Aorta (tissue), 5 donors: ENCODE data around the gene RHOU. TPM values are rescaled to one million over a fixed set of nuclear protein-coding genes. Genes with fewer than 3 reads are reported as not detected.
"Not testable (repeated sequence)": the region's sequence is repeated elsewhere in the genome, so short reads cannot be mapped to it uniquely, and the experiment has no call there.

Source experiments
- ATAC-seq: fragments of 200-7000 bp; cut with Tn5 transposase; one replicate; pipeline ENCODE4 v1.9.1; 2022; ENCODE audit warnings: moderate library complexity; ENCODE audit not compliant: low FRiP score
- DNase-seq, 2 donors: peaks; one replicate each; pipeline ENCODE4 v3.0.0-alpha.2; 2020
- H3K27ac ChIP-seq, 2 donors: one replicate each; pipeline ENCODE4 v1.5.1; 2013; ENCODE audit warnings: low read length in 2 of 2, mild to moderate bottlenecking in 2 of 2, moderate library complexity in 2 of 2, control low read depth in 1 of 2, inconsistent platforms in 1 of 2, low read depth in 1 of 2
- H3K27me3 ChIP-seq, 2 donors: one replicate each; pipeline ENCODE4 v1.6.1; 2013; ENCODE audit warnings: control low read depth in 1 of 2, low read length in 1 of 2, mild to moderate bottlenecking in 1 of 2, moderate library complexity in 1 of 2; ENCODE audit not compliant: insufficient read depth in 2 of 2, control insufficient read depth in 1 of 2
- H3K36me3 ChIP-seq, 2 donors: one replicate each; pipeline ENCODE4 v1.6.1; 2013; ENCODE audit warnings: control low read depth in 1 of 2, low read length in 1 of 2, mild to moderate bottlenecking in 1 of 2; ENCODE audit not compliant: insufficient read depth in 2 of 2, control insufficient read depth in 1 of 2
- H3K4me1 ChIP-seq, 2 donors: one replicate each; pipeline ENCODE4 v1.6.1; 2013; ENCODE audit warnings: low read length in 2 of 2, control low read depth in 1 of 2, mild to moderate bottlenecking in 1 of 2, moderate library complexity in 1 of 2; ENCODE audit not compliant: insufficient read depth in 2 of 2, control insufficient read depth in 1 of 2
- H3K4me3 ChIP-seq, 2 donors: one replicate each; pipeline ENCODE4 v1.5.1; 2013; ENCODE audit warnings: low read length in 2 of 2, control low read depth in 1 of 2, mild to moderate bottlenecking in 1 of 2
- H3K9me3 ChIP-seq: one replicate; pipeline ENCODE4 v1.6.1; 2013; ENCODE audit warnings: mild to moderate bottlenecking, low read length; ENCODE audit not compliant: control insufficient read depth
- WGBS, 2 donors: extraction: QIAGEN DNeasy Blood & Tissue Kit; methylation state at CpG; one replicate each; pipeline ENCODE4 v1.1.7; 2013; 5-methylcytosine and 5-hydroxymethylcytosine counted together
- intact Hi-C, 2 donors: fragments of 100-400 bp; cut with DNase I; formaldehyde crosslinking; loops; one replicate each; pipeline versions ENCODE4 v1.14.2 to v1.15.0; 2022
- long read RNA-seq, 2 donors: library from polyadenylated mRNA; unstranded; transcript quantifications; one replicate each; pipeline ENCODE4 v2.0.0, GENCODE V29; 2020 to 2021
- polyA plus RNA-seq, 2 donors: library from polyadenylated mRNA; stranded (reverse); fragments of 200-250 nt; gene quantifications; one replicate each; pipeline ENCODE4 v1.2.3, GENCODE V29; 2013
- total RNA-seq, 2 donors: library from RNA; stranded (reverse); fragmentation: NEBNext Ultra II Directional; extraction: Animal tissue kit (Norgen Biotek cat#: 25700); gene quantifications; one replicate each; pipeline ENCODE4 v1.2.1, GENCODE V29; 2021
- donor health status: healthy with polysubstance abuse.
- donor health status: Bipolar disorder and iron deficiency.
- donor health status: DM: no; HTN: no; CAD: no.
- donor health status: DM: no; HTN: no; CAD: no.
- donor health status: DM: yes; HTN: yes; CAD: no.

Gene RHOU
- total RNA-seq = 10 to 100 TPM; 30.3 to 32.5 TPM
- 10 to 100 TPM; 15.4 to 37.3 TPM for polyA plus RNA-seq
- long read RNA-seq, donor 1, full-length matches to known transcripts = 43 of 56 reads
- long read RNA-seq, donor 1, partial matches to known transcripts = 0 of 56 reads
- long read RNA-seq, donor 1, other reads (novel, unspliced or antisense) = 13 of 56 reads
- long read RNA-seq, donor 2, full-length matches to known transcripts = 36 of 50 reads
- long read RNA-seq, donor 2, partial matches to known transcripts = 0 of 50 reads
- long read RNA-seq, donor 2, other reads (novel, unspliced or antisense) = 14 of 50 reads

DNA sequence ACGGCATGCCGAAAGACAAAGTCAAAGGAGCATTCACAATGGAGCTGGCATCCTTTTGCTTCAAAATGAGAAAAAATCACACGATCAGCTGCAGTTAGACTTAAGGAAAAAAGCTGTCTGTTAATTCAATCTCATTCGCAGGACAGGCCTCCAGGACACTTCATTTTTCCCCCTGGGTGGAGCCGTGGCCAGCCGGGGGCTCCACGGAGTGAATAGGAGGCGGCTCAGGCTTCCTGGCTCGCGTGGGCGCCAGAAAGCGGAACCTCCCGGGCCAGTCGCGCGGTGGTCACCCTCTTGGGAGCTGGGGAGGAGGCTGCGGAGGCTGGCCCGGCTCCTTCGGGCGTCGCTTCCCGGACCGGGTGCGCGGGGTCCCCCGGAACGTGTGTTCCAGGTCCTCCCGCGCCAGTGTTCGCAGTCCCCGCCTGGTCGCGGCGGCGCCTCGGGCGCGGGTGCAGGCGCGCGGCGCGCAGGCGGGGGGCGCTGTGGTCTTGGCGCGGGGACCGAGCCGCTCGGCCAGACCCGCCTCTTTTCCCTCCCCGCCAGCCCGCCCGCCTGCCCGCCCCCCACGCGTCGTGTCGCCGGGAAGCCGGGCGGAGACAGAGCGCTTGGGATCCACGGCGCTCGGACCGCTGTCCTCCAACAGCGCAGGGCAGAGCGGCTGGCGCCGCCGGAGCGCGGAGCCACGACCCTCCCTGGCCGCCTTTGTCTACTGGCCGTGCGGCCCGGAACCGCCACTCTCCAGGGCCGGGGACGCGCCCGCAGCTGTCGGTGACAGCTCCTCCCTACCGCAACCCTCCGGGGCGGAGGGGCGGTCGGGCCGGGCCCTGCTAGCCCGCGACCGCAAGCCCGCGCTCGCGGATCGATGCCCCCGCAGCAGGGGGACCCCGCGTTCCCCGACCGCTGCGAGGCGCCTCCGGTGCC, at the start of gene RHOU:
TSS of gene RHOU (plus strand) at position 599 of the 921 bp plus-strand sequence. CDS start at position 863, 264 bp downstream.
- Histone ChIP-seq H3K27me3 (no peaks in the 10 kb centered on the region), H3K4me1 (peaks cover 0 to 5% of the 10 kb centered on the region in 2 donors), H3K9me3 (no peaks in the 10 kb centered on the region), H3K27ac (peak within 1 kb of the TSS; percentile 79 to 95), H3K4me3 (peak within 1 kb of the TSS; percentile 85 to 98), H3K36me3 (no peaks in the 10 kb centered on the region)
- ATAC-seq = peak; percentile 94
- WGBS, 2 donors = 0 to 1% methylated on average over 88 to 107 of the region's 107 CpGs
- intact Hi-C loops = loop anchor here (1.0 to 5.0 kb wide), 9 partner anchors 38 to 492 kb away; no protein-coding TSS in a partner anchor
- peak; percentile 90 to 94 for DNase-seq

- 96 to 97% methylated on average over 6 of the region's 6 CpGs for WGBS, 2 donors
- DNase-seq = no peak
- ATAC-seq = no peak
- intact Hi-C loops = no loop called here
- Histone ChIP-seq H3K36me3 (no peaks in the 10 kb centered on the region), H3K4me3 (no peak overlapping the region), H3K9me3 (no peaks in the 10 kb centered on the region), H3K27ac (no peak overlapping the region), H3K4me1 (no peaks in the 10 kb centered on the region), H3K27me3 (no peaks in the 10 kb centered on the region)
Observed at GRCh38 chr1:228687587-228687986, 47.7 kb upstream of the RHOU start.

GRCh38 chr1:228689255-228689654, 46.0 kb upstream of the RHOU start:
- H3K27me3 ChIP-seq = no peaks in the 10 kb centered on the region
- DNase-seq (no peak), ATAC-seq (no peak)
- intact Hi-C loops = no loop called here
- WGBS, 2 donors = 90 to 93% methylated on average over 4 of the region's 4 CpGs
- no peak overlapping the region for H3K27ac ChIP-seq
- no peaks in the 10 kb centered on the region for H3K4me1 ChIP-seq
- no peaks in the 10 kb centered on the region for H3K9me3 ChIP-seq
- no peak overlapping the region for H3K4me3 ChIP-seq
- H3K36me3 ChIP-seq = no peaks in the 10 kb centered on the region

GRCh38 chr1:228691211-228691610, 44.1 kb upstream of the RHOU start:
- no peaks in the 10 kb centered on the region for H3K27me3 ChIP-seq
- no peaks in the 10 kb centered on the region for H3K9me3 ChIP-seq
- H3K4me3 ChIP-seq = no peak overlapping the region
- intact Hi-C loops = no loop called here
- no peaks in the 10 kb centered on the region for H3K36me3 ChIP-seq
- 85 to 88% methylated on average over 2 of the region's 2 CpGs for WGBS, 2 donors
- ATAC-seq (no peak), DNase-seq (no peak)
- H3K27ac ChIP-seq = no peak overlapping the region
- no peaks in the 10 kb centered on the region for H3K4me1 ChIP-seq

GRCh38 chr1:228691926-228692325, 43.4 kb upstream of the RHOU start:
- intact Hi-C loops = no loop called here
- DNase-seq = no peak
- WGBS, 2 donors = 34 to 35% methylated on average over 1 of the region's 1 CpG
- Histone ChIP-seq H3K27ac (no peak overlapping the region), H3K27me3 (no peaks in the 10 kb centered on the region), H3K4me1 (no peaks in the 10 kb centered on the region), H3K36me3 (no peaks in the 10 kb centered on the region), H3K9me3 (no peaks in the 10 kb centered on the region), H3K4me3 (no peak overlapping the region)
- no peak for ATAC-seq

DNA sequence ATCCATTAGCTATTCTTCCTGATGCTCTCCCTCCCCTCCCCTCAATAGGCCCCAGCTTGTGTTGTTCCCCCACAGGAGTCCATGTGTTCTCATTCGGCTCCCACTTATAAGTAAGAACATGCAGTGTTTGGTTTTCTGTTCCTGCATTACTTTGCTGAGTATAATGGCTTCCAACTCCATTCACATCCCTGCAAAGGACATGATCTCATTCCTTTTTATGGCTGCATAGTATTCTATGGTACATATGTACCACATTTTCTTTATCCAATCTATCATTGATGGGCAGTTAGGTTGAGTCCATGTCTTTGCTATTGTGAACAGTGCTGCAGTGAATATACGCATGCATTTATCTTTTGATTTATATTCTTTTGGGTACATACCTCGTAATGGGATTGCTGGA, 40.8 kb upstream of the RHOU start:
- H3K27ac ChIP-seq, H3K27me3 ChIP-seq, ATAC-seq, intact Hi-C loops, H3K4me1 ChIP-seq, H3K4me3 ChIP-seq, H3K36me3 ChIP-seq, H3K9me3 ChIP-seq, DNase-seq: not testable (repeated sequence)
- 98 to 99% methylated on average over 3 of the region's 3 CpGs for WGBS, 2 donors

- Histone ChIP-seq H3K27ac (no peak overlapping the region), H3K9me3 (no peaks in the 10 kb centered on the region), H3K4me1 (peaks cover 2% of the 10 kb centered on the region in 2 donors), H3K27me3 (no peaks in the 10 kb centered on the region), H3K4me3 (no peak overlapping the region), H3K36me3 (no peaks in the 10 kb centered on the region)
- no peak for DNase-seq
- ATAC-seq = no peak
- WGBS, 2 donors = 86 to 87% methylated on average over 9 of the region's 9 CpGs
- intact Hi-C loops = loop anchor here in 1 of 2 donors (5.0 kb wide), 1 partner anchor 37 kb away; no protein-coding TSS in a partner anchor
Observed at GRCh38 chr1:228695015-228695955, 40.0 kb upstream of the RHOU start.
